ENCODE measurements around the gene RERE.

DNA sequence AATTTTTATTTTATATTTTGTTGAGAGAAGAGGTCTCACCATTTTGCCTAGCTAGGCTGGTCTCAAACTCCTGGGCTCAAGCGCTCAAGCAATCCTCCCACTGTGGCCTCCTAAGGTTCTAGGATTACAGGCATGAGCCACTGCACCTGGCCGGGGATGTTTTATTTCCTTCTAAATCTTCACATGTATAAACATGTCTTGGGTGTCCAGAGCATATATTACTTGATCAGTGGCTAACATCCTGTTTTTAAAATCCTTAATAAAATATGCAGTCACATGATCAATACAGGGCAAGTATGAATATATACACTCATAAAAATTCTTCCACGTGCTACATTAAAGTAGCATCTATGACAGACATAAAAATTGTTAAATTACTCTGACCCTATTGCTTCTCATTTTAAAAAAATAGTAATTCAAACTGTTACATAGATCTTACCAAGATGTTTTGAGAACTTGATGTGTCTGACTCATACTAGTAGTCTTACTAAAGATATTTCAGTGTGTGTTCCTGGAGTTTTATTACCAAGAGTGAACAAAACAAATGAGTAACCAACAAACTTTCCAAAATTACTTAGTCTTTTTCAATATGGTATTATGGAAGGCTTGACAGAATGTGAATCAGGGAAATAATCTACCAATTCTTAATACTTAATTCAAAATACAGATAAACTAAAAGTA, 277.0 kb downstream of the RERE start:
- no peak for TF ChIP-seq EZH2phosphoT487 (conservative IDR thresholded peaks at IDR 0.05; ENCODE audit: low read length)
- TF ChIP-seq, protein P1, sequence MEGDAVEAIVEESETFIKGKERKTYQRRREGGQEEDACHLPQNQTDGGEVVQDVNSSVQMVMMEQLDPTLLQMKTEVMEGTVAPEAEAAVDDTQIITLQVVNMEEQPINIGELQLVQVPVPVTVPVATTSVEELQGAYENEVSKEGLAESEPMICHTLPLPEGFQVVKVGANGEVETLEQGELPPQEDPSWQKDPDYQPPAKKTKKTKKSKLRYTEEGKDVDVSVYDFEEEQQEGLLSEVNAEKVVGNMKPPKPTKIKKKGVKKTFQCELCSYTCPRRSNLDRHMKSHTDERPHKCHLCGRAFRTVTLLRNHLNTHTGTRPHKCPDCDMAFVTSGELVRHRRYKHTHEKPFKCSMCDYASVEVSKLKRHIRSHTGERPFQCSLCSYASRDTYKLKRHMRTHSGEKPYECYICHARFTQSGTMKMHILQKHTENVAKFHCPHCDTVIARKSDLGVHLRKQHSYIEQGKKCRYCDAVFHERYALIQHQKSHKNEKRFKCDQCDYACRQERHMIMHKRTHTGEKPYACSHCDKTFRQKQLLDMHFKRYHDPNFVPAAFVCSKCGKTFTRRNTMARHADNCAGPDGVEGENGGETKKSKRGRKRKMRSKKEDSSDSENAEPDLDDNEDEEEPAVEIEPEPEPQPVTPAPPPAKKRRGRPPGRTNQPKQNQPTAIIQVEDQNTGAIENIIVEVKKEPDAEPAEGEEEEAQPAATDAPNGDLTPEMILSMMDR (IDR thresholded peaks at IDR 0.05; ENCODE audit: insufficient read depth, low read length, poor library complexity, severe bottlenecking): no peak

Data from SU-DHL-6 (cell line).